ENCODE data around the gene NCBP3. TPM values are rescaled to one million over a fixed set of nuclear protein-coding genes. Genes with fewer than 3 reads are reported as not detected.

NCBP3 gene
- total RNA-seq, 4 donors from 2014 or later, result 24.8 to 41.6 (median 32.2) TPM

- Histone ChIP-seq H3K36me3 (no peaks in the 10 kb centered on the region), H3K27ac (no peak overlapping the region), H3K4me3 (no peak overlapping the region), H3K4me1 (no peaks in the 10 kb centered on the region), H3K27me3 (no peaks in the 10 kb centered on the region), H3K9me3 (no peaks in the 10 kb centered on the region)
- no peak for DNase-seq
- TF ChIP-seq, protein P1, sequence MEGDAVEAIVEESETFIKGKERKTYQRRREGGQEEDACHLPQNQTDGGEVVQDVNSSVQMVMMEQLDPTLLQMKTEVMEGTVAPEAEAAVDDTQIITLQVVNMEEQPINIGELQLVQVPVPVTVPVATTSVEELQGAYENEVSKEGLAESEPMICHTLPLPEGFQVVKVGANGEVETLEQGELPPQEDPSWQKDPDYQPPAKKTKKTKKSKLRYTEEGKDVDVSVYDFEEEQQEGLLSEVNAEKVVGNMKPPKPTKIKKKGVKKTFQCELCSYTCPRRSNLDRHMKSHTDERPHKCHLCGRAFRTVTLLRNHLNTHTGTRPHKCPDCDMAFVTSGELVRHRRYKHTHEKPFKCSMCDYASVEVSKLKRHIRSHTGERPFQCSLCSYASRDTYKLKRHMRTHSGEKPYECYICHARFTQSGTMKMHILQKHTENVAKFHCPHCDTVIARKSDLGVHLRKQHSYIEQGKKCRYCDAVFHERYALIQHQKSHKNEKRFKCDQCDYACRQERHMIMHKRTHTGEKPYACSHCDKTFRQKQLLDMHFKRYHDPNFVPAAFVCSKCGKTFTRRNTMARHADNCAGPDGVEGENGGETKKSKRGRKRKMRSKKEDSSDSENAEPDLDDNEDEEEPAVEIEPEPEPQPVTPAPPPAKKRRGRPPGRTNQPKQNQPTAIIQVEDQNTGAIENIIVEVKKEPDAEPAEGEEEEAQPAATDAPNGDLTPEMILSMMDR (IDR thresholded peaks at IDR 0.05), result no peak
- TF ChIP-seq POLR2A (IDR thresholded peaks at IDR 0.05), result no peak
Observed at GRCh38 chr17:3780986-3781385, 65.1 kb downstream of the NCBP3 start.

DNA sequence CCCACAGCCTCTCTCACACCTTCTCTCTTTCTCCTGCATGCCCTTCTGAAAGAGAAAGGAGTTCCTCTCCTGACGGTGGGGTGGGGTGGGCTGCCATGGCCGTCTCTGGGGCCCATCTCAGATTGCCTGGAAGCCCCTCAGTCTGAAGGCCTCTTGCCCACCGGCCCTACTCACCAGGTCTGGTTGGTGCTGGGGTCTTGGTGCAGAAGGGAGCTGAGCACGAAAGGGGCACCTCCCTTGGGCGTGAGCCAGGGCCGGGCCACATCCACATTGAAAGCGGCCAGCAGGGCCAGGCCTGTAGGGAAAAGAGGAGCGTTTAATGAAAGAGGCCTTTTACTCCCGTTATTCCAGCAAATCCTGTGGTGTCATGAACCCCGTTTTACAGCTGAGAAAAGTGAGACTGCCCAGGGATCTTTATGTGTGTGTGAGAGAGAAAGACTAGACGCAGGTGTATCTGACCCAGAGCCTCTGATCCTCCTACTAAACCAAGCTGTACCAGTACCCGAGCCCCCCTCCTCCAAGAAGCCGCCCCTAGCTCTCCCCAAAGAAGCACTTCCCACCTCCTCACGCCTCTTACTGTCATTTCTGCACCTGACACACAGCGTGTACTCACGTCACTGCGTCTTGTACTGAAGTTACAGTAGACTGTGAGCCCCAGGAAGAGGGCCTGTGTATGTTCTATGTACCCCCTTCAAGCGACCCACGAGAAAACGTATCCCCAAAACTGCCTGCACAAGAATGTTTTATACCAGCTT, 68.5 kb downstream of the NCBP3 start:
- H3K9me3 ChIP-seq, result no peaks in the 10 kb centered on the region
- no peaks in the 10 kb centered on the region for H3K36me3 ChIP-seq
- no peak for DNase-seq
- no peak overlapping the region for H3K27ac ChIP-seq
- TF ChIP-seq POLR2A (IDR thresholded peaks at IDR 0.05), result no peak
- TF ChIP-seq, protein P1 (IDR thresholded peaks at IDR 0.05), result no peak
- no peaks in the 10 kb centered on the region for H3K27me3 ChIP-seq
- H3K4me3 ChIP-seq, result no peak overlapping the region
- H3K4me1 ChIP-seq, result no peaks in the 10 kb centered on the region

DNA sequence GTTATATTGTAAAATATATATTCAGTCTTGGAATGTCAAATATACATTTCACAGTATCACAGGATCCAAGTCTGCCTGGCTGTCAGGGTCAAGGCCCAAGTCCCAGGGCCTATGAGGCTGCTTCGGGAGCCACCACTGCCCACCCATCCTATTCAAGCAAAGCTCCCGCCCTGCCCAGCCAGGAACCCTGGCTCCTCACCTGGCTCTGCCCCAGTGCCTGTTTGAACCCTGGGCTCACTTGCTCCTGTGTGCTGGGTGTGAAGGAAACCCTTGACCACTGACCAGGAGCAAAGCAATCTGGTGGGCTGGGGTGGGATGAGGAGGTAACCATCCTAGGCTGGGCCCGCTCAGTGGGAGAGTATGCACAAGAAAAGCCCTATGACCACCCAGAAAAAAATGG, 72.1 kb downstream of the NCBP3 start:
- TF ChIP-seq, protein P1 (IDR thresholded peaks at IDR 0.05), result no peak
- no peak for TF ChIP-seq POLR2A (IDR thresholded peaks at IDR 0.05)
- Histone ChIP-seq H3K4me3 (no peak overlapping the region), H3K36me3 (no peaks in the 10 kb centered on the region), H3K9me3 (no peaks in the 10 kb centered on the region), H3K27ac (no peak overlapping the region), H3K27me3 (no peaks in the 10 kb centered on the region), H3K4me1 (peaks cover 0 to 7% (median 0%) of the 10 kb centered on the region in 4 donors)
- DNase-seq, result no peak

DNA sequence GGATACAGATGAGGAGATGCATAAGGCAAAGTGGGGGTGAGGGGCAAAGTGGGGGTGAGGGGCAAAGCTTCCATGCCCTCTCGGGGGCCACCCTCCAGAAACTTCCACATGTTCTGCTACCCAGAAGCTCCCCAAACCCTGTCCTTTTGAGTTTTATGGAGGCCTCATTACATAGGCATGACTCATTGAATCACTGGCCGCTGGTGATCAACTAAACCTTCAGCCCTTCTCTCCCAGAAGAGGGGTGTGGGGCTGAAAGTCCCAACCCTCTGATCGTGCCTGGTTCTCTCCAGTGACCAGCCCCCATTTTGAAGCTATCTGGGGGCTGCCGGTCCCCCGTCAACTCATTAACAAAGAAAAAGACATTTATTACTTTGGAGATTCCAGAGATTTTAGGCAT, 72.5 kb downstream of the NCBP3 start:
- peaks cover 0 to 7% (median 0%) of the 10 kb centered on the region in 4 donors for H3K4me1 ChIP-seq
- H3K36me3 ChIP-seq, result no peaks in the 10 kb centered on the region

DNA sequence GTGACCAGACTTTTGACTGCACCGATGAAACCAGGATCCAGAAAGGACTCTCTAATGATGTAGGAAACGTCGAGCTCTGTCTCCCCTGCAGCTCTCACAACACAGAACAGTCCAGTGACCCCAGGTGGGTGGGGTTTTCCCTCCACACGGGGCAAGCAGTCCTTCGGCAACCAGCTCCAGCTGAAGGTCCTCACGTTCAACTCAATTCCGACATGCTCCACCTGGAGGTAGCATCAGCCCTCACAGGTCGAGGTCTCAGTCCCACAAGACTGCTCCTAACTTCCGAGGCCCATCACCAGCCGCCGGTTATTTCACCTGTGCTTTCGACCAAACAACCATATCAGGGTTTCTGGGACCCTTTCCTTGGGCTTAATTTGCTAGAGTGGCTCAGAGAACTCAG, 73.3 kb downstream of the NCBP3 start:
- DNase-seq, result no peak
- H3K4me3 ChIP-seq, result no peak overlapping the region
- H3K27ac ChIP-seq, result no peak overlapping the region
- no peaks in the 10 kb centered on the region for H3K9me3 ChIP-seq
- H3K27me3 ChIP-seq, result no peaks in the 10 kb centered on the region
- H3K36me3 ChIP-seq, result no peaks in the 10 kb centered on the region
- H3K4me1 ChIP-seq, result peaks cover 0 to 7% (median 0%) of the 10 kb centered on the region in 4 donors
- TF ChIP-seq, protein P1 (IDR thresholded peaks at IDR 0.05), result no peak
- no peak for TF ChIP-seq POLR2A (IDR thresholded peaks at IDR 0.05)

More for the DNA sequence above, 72.5 kb downstream of the NCBP3 start:
- TF ChIP-seq, protein P1 (IDR thresholded peaks at IDR 0.05), result no peak
- no peak for TF ChIP-seq POLR2A (IDR thresholded peaks at IDR 0.05)
- Histone ChIP-seq H3K27ac (no peak overlapping the region), H3K9me3 (no peaks in the 10 kb centered on the region), H3K27me3 (no peaks in the 10 kb centered on the region), H3K4me3 (no peak overlapping the region)
- no peak for DNase-seq

All from Peyer's patch (tissue), 4 donors.